GM12878 (cell line): ENCODE results near the gene CD82.

Experiments
- CHD1 ChIP-seq: IDR thresholded peaks from 2 replicates; pipeline ENCODE4 v1.6.1; 2012; ENCODE audit warnings: low read depth, low read length, improper control_type of control experiment
- HDAC6 ChIP-seq: fragments of 200-600 bp; sonication (generic); IDR thresholded peaks from one replicate; pipeline ENCODE4 v1.8.0; 2017; ENCODE audit warnings: antibody characterized with exemption; ENCODE audit not compliant: unreplicated experiment
- POLR2AphosphoS5 ChIP-seq: IDR thresholded peaks from 2 replicates; pipeline ENCODE4 v1.6.1; 2011; ENCODE audit warnings: mild to moderate bottlenecking, low read length, inconsistent platforms
- TAF1 ChIP-seq: IDR thresholded peaks from 2 replicates; pipeline ENCODE4 v1.6.1; 2011; ENCODE audit warnings: mild to moderate bottlenecking, low read depth, low read length, borderline replicate concordance
- TARDBP ChIP-seq: IDR thresholded peaks from 2 replicates; pipeline ENCODE4 v1.6.1; 2016; ENCODE audit warnings: borderline replicate concordance
- TF ChIP-seq, protein P1 (sequence below): fragments of 450-650 bp; IDR thresholded peaks from 2 replicates; pipeline ENCODE4 v1.6.1; 2017; ENCODE audit warnings: borderline replicate concordance
- TF ChIP-seq, protein P2 (sequence below): IDR thresholded peaks from 2 replicates; pipeline ENCODE4 v1.6.1; 2012; ENCODE audit warnings: low read depth, low read length, improper control_type of control experiment
- TF ChIP-seq, protein P3 (sequence below): IDR thresholded peaks from 2 replicates; pipeline ENCODE4 v1.6.1; 2011; ENCODE audit warnings: borderline replicate concordance, low read depth, mild to moderate bottlenecking, moderate library complexity, mixed read lengths, low read length; ENCODE audit not compliant: insufficient read depth; ENCODE audit errors: extremely low read length
- TF ChIP-seq, protein P4 (sequence below), 3 experiments: IDR thresholded peaks in 2 of 3; conservative IDR thresholded peaks in 1 of 3; 2 replicates each; pipeline ENCODE4 v1.5.1; 2011; ENCODE audit warnings: low read depth in 3 of 3, low read length in 3 of 3, mild to moderate bottlenecking in 3 of 3, control low read depth in 2 of 3, moderate library complexity in 2 of 3, inconsistent platforms in 1 of 3, mixed read lengths in 1 of 3; ENCODE audit not compliant: control insufficient read depth in 2 of 3, insufficient read depth in 1 of 3; ENCODE audit errors: extremely low read depth in 1 of 3

DNA sequence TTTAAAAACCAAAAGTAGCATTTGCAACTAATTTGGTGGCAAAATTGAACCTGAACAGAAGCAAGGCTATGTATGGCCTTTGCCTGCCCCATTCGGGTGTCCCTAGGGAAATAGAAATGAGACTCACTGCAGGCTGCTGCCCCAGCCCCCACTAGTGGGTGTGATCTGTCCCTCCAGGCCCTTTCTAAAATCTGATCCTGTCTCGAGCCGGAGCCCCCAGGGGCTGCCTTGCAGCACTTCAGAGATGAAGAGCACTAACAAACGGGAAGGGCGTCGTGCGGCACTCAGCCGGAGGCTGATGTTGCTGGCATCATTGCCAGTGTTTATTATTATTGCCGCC lies 43.2 kb downstream of the CD82 start:
- TF ChIP-seq TAF1 (no peak), CHD1 (no peak), HDAC6 (no peak), POLR2AphosphoS5 (no peak), TARDBP (no peak)
- TF ChIP-seq, protein P1, sequence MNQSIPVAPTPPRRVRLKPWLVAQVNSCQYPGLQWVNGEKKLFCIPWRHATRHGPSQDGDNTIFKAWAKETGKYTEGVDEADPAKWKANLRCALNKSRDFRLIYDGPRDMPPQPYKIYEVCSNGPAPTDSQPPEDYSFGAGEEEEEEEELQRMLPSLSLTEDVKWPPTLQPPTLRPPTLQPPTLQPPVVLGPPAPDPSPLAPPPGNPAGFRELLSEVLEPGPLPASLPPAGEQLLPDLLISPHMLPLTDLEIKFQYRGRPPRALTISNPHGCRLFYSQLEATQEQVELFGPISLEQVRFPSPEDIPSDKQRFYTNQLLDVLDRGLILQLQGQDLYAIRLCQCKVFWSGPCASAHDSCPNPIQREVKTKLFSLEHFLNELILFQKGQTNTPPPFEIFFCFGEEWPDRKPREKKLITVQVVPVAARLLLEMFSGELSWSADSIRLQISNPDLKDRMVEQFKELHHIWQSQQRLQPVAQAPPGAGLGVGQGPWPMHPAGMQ: no peak
- TF ChIP-seq, protein P2, sequence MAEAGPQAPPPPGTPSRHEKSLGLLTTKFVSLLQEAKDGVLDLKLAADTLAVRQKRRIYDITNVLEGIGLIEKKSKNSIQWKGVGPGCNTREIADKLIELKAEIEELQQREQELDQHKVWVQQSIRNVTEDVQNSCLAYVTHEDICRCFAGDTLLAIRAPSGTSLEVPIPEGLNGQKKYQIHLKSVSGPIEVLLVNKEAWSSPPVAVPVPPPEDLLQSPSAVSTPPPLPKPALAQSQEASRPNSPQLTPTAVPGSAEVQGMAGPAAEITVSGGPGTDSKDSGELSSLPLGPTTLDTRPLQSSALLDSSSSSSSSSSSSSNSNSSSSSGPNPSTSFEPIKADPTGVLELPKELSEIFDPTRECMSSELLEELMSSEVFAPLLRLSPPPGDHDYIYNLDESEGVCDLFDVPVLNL: no peak
- TF ChIP-seq, protein P3, sequence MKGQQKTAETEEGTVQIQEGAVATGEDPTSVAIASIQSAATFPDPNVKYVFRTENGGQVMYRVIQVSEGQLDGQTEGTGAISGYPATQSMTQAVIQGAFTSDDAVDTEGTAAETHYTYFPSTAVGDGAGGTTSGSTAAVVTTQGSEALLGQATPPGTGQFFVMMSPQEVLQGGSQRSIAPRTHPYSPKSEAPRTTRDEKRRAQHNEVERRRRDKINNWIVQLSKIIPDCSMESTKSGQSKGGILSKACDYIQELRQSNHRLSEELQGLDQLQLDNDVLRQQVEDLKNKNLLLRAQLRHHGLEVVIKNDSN: no peak
- TF ChIP-seq, protein P4, sequence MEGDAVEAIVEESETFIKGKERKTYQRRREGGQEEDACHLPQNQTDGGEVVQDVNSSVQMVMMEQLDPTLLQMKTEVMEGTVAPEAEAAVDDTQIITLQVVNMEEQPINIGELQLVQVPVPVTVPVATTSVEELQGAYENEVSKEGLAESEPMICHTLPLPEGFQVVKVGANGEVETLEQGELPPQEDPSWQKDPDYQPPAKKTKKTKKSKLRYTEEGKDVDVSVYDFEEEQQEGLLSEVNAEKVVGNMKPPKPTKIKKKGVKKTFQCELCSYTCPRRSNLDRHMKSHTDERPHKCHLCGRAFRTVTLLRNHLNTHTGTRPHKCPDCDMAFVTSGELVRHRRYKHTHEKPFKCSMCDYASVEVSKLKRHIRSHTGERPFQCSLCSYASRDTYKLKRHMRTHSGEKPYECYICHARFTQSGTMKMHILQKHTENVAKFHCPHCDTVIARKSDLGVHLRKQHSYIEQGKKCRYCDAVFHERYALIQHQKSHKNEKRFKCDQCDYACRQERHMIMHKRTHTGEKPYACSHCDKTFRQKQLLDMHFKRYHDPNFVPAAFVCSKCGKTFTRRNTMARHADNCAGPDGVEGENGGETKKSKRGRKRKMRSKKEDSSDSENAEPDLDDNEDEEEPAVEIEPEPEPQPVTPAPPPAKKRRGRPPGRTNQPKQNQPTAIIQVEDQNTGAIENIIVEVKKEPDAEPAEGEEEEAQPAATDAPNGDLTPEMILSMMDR (IDR thresholded peaks at IDR 0.05 in 2 of 3, conservative IDR thresholded peaks at IDR 0.05 in 1 of 3; ENCODE audit: control insufficient read depth in 2 of 3, extremely low read depth in 1 of 3, insufficient read depth in 1 of 3, low read depth in 3 of 3, low read length in 3 of 3): no peak; a peak in 1 of 6 replicates
